Measurements from ENCODE around the gene KLF16. TPM values are rescaled to one million over a fixed set of nuclear protein-coding genes. Genes with fewer than 3 reads are reported as not detected.

The KLF16 gene
- total RNA-seq, 1 experiment from 2014 or later: 5.1 TPM

DNA sequence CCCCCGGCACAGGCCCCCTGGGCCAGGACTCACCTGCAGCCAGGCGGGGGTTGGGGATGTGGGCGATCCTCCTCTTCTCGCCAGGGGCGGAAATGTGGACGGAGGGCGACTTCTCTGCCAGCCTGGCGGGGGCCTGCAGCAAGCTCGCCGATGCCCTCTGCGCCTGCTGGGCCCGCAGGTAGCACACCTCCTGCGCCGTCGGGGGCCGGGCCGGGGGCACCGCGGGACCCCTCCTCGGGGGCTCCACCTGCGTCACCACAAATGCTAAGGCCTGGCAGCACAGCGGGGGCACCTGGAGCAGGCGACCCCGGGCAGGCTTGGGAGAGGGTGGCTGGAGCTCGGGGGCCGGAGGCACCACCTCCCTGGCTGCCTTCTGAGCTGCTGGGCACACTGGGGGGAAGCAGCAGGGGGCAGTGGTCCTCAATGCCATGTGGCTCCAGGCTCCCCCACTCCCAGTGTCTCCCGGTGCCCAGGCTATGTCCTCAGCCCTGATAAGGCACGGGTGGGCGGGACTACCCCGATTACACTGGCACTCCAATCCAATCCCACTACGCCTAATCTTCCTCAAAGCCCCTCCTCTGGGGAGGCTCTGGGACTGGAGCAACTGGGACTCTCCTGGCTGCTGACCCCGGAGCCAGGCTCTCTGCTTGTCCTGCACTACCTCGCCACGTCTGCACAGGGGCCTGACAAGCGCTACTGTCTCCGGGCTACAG, 39.7 kb downstream of the KLF16 start:
- H3K4me1 ChIP-seq: no peaks in the 10 kb centered on the region

DNA sequence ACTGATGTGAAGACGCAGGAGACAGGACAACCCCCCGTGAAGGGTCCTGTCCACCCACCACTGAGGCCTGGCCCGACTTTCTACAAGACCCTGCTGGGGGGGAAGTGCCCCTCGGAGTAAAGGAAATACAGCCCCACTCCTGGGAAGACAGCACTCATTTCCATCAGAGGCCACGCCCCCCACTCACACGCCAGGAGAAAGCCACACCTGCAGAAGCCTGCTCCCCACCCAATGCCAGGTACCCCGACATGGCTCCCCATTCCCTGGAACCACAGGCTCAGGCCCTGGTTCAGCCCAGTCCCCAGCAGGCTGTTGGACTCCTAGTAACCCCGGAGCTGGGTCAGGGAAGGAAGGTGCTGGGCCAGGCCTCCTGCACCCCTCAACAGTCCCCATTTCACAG, 40.4 kb downstream of the KLF16 start:
- Histone ChIP-seq H3K9me3 (replicated peaks) (no peaks in the 10 kb centered on the region), H3K4me3 (no peak overlapping the region), H3K36me3 (peaks cover 12% of the 10 kb centered on the region; the same call in 1 of the 2 replicates), H3K27me3 (no peaks in the 10 kb centered on the region), H3K27ac (no peak overlapping the region), H3K4me1 (no peaks in the 10 kb centered on the region)
- no peak for DNase-seq

More for the DNA sequence above, 39.7 kb downstream of the KLF16 start:
- Histone ChIP-seq H3K9me3 (replicated peaks) (no peaks in the 10 kb centered on the region), H3K36me3 (peaks cover 12% of the 10 kb centered on the region; the same call in 1 of the 2 replicates), H3K27ac (no peak overlapping the region), H3K4me3 (no peak overlapping the region), H3K27me3 (no peaks in the 10 kb centered on the region)
- DNase-seq: no peak

DNA sequence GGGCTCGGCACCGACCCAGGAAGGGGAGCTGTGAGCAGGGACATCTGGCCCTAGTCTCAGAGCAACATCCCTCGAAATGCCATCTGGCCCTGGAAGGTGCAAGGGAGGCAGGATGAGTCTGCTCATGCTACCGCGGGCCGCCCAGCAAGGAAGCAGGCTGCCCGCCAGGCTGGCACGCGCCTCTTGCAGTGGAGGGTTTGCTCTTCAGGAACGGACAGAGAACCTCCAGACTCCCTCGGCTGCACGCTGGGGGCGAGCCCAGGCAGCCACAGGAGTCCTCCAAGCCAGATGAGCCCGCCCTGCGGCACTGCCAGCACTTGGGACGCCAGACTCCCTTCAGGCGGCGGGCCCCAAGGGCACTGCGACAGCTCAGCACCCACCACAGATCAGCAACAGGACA, 41.2 kb downstream of the KLF16 start:
- Histone ChIP-seq H3K4me3 (no peak overlapping the region), H3K36me3 (peaks cover 12% of the 10 kb centered on the region; the same call in 1 of the 2 replicates), H3K27me3 (no peaks in the 10 kb centered on the region), H3K4me1 (no peaks in the 10 kb centered on the region), H3K27ac (no peak overlapping the region), H3K9me3 (replicated peaks) (no peaks in the 10 kb centered on the region)
- DNase-seq: no peak

DNA sequence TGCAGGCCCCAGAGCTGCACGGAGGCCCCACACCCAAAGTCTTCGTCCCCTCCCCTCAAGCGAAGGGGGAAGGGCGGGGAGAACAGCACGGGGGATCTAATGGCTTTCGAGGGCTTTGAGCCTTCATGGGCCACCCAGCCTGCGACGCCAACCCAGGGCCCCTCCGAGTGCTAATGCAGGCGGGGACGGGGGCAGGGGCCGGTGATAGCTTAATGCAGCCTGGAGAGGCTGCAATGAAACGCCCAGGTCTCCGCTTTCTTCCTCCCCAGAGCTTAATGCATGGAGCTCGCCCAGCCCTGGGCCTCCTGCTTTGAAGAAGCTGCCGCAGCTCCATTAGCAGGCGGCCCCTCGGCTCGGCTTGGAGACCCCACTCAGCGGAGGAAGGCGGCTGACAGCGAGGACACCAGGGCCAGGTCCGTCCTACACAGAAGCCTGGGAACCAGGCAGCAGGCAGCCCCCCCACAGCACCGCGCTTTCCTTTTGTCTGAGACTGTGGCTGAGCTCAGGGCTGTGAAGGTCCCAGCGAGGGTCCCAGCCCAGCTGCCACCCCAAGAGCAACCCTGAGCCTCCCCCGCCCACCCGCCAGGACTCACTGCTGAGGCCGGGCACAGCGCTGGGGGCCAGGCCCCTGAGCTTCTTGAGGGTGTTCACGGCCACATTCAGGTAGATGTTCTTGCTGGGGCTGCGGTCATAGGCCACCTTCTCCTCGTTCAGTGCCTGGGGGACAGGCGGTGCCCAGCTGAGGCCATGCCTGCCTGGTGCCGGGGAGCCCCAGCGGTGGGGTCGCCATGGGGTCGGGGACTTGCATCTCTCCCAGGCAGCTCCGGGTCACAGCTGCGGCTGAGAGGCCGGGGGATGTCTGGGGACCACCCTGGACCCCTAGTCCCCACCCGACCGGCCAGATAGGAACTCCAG, 43.8 kb downstream of the KLF16 start:
- Histone ChIP-seq H3K9me3 (replicated peaks) (no peaks in the 10 kb centered on the region), H3K27me3 (no peaks in the 10 kb centered on the region), H3K27ac (no peak overlapping the region), H3K36me3 (peaks cover 19% of the 10 kb centered on the region; the same call in 1 of the 2 replicates), H3K4me3 (no peak overlapping the region), H3K4me1 (no peaks in the 10 kb centered on the region)
- DNase-seq: no peak

DNA sequence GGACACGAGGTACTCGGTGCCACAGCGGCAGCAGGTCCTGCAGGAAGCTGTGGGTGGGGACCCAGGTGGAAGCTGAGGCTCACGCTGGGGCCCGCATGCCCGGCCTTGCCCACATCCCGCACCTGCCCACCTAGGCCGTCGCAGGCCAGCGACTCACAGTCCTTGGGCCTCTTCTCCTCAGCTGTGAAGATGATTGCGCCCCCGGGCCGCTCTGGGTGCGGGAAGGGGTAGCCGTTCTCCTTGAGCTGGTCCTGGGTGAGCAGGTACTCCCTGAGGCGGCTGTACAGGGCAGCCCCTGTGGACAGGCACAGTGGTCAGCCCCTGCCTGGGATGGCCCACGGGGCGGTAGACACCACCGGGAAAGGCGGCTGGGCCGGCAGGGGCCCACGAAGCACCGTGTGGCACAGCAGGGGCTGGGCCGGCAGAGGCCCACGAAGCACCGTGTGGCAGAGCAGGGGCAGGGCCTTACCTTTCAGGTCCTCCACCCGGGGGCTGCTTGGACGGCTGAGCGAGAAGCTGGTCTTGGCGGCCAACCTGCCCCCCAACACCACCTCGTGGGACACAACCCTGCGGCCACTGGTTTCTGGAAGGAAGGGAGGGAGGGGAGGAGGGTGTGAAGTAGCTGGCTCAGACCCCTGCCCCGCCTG, 44.7 kb downstream of the KLF16 start:
- Histone ChIP-seq H3K36me3 (peaks cover 19% of the 10 kb centered on the region; the same call in 1 of the 2 replicates), H3K27ac (no peak overlapping the region), H3K27me3 (no peaks in the 10 kb centered on the region), H3K9me3 (replicated peaks) (no peaks in the 10 kb centered on the region), H3K4me1 (peaks cover 2% of the 10 kb centered on the region; the same call in 1 of the 2 replicates), H3K4me3 (no peak overlapping the region)
- DNase-seq: no peak

DNA sequence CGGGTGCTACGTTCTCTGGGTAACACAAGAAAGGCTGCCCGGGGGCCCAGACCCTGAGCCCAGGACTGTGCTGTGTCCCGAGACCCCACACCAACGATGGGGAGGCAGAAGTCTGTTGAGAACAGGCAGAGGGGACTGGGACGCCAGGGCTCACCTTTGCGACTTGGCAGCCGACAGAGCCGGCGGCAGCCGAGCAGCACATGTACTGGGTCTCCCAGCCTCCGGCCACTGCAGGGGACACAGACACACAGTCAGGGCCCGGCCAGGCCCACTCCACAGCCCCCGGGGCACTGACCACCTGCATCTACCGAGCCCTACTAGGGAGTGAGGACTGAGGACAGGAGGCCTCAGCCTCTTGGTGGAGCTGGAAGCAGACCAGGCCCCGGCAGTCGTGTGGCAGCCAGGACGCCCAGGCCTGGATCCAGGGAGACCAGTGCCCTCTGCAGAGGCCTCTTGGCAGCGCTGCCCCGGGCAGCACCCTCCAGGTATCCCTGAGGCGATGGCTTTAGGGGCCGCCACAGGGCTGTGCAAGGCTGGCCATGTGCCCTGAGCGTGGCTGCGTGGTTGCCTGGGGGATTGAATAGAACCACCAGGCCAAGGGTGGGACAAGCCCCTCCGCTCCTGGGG, 45.7 kb downstream of the KLF16 start:
- peaks cover 19% of the 10 kb centered on the region; the same call in 1 of the 2 replicates for H3K36me3 ChIP-seq
- H3K9me3 ChIP-seq (replicated peaks): no peaks in the 10 kb centered on the region
- no peak overlapping the region for H3K27ac ChIP-seq
- H3K4me1 ChIP-seq: peaks cover 2% of the 10 kb centered on the region; the same call in 1 of the 2 replicates
- H3K27me3 ChIP-seq: no peaks in the 10 kb centered on the region
- DNase-seq: no peak
- H3K4me3 ChIP-seq: no peak overlapping the region

DNA sequence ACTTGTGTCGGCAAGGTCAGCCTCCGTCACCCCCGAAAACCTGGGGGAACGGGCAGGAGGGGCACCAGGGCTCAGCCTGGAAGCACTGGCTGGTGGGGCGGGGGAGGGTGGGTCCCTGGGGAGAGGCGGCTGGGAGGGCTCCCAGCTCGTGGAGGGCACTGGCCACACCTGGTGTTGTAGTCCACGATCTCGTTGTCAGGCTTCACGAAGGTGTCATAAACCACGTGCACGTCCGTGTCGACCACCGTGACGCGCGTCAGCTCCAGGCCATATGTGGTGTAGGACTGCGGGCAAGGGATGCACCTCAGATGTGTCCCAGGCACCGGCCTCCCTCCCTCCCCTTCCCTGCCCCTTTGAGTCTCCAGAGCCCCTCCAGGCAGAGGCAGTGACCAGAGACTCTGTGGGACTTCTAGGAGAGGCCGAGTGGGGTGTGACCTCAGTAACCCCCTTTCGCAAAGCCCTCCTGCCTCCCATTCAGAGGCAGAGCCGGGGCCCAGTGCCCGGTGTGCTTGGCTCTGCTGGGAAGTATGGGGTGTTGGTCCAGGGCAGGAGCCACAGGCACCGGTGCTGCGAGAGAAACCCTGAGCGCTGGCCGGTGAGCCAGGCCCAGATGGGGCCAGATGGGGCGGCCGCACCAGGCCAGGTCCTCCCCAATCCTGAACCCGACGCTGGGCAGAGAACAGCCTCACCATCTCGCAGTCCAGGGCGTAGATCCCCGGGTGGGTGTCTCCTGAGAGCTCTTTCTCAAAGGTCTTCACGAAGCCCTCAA, 46.7 kb downstream of the KLF16 start:
- peaks cover 17% of the 10 kb centered on the region; the same call in 1 of the 2 replicates for H3K36me3 ChIP-seq
- DNase-seq: no peak
- peaks cover 2% of the 10 kb centered on the region; the same call in 1 of the 2 replicates for H3K4me1 ChIP-seq
- no peaks in the 10 kb centered on the region for H3K27me3 ChIP-seq
- H3K9me3 ChIP-seq (replicated peaks): no peaks in the 10 kb centered on the region
- no peak overlapping the region for H3K27ac ChIP-seq
- H3K4me3 ChIP-seq: no peak overlapping the region

DNA sequence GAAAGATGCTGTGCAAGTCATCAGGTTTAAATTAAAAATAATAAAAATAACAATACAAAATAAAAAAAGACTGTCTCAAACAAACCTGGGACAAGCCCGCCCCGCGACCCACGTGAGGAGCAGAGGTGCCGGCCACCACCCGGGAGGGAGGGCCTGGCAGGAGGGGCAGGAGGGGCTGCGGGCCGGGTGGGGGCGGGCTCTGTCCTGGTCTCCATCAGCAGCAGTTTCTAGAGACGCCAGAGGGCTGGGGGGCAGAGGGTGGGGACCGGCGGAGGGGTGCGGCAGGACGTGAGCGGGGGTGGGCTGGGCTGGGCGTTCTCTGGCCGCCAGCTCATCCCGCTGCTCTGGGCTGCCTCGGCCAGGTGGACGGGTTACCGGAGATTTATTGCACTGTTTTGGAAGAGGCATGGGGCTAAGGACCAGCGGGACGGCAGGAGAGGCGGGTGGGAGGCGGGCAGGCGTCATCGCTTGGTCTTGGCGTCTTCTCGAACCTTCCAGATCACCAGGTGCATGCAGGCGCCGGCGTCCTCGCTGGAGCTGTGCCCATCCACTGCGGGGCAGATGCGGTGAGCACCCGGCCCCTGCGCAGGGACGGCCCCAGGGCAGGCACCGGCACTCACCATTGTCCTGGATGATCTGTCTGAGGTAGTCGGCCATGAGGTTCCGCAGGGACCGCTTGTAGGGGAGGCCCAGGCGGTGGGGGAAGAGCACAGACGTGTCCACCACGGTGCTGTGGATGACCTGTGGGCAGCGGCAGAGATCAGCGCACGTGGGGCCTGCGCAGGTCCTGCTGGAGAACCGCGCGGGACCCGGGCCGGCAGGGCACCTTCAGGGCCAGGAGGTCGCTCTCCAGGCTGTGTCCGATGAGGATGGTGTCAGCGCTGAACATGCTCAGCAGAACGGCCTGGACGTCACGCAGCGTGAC, 47.5 kb downstream of the KLF16 start:
- no peak for DNase-seq
- Histone ChIP-seq H3K4me3 (no peak overlapping the region), H3K27ac (no peak overlapping the region), H3K4me1 (peaks cover 2% of the 10 kb centered on the region; the same call in 1 of the 2 replicates), H3K27me3 (no peaks in the 10 kb centered on the region), H3K36me3 (peaks cover 16% of the 10 kb centered on the region; the same call in 1 of the 2 replicates), H3K9me3 (replicated peaks) (no peaks in the 10 kb centered on the region)

DNA sequence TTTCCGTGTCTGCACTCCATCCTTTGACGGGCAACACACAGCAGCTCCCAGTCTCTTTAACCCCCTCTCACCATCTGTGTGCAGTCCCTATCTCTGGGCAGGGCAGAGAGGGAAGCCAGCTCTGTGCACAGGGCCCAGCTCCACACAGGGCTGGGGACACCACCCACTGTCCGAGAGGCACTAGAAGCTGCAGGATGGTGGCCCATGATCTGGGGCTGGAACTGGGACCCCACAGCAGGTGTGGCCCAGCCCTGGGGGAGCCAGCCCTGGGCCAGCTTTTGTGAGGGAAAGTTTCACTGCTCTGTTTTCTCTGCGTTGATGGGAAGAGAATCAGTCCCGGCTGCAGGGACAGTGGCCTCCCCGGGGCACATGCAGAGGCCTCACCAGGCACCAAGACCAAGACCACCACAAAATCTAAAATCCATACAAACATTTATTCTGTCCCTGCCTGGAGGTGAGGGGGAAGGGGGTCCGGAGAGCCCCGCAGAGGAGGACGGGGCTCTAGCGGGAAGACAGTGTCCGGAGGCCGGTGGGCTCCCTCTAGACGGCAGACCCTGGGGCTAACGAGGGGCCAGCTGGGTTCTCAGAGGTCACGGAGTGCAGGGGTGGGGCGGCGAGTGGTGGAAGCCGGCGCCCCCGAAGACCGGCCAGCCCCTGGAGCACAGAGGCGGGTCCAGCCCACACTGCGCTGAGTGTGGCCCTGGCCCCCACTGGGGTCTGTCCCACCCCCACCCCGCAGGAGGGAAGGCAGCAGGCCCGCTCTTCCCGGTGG, 48.4 kb downstream of the KLF16 start:
- Histone ChIP-seq H3K27me3 (no peaks in the 10 kb centered on the region), H3K4me3 (no peak overlapping the region), H3K27ac (no peak overlapping the region), H3K4me1 (peaks cover 2% of the 10 kb centered on the region; the same call in 1 of the 2 replicates), H3K36me3 (peaks cover 10% of the 10 kb centered on the region; the same call in 1 of the 2 replicates), H3K9me3 (replicated peaks) (no peaks in the 10 kb centered on the region)
- no peak for DNase-seq

DNA sequence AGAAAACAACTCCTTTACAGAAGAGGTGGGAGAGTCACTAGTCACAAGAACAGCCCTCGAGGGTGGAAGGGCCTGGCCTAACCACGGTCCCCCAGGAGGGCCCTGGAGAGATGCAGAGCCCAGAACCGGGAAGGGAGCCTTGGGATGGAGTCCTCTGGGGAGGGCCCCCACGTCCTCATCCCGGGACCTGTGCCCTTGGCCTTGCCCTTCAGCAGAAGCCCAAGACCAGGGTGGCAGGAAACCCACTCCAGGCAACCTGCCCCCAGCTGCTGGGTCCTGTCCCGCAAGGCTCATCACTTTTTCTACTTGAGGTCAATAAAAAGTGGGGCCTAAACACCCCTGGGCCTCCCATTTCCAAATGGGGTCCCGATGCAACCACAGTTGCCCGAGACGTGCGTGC, 49.0 kb downstream of the KLF16 start:
- Histone ChIP-seq H3K27me3 (no peaks in the 10 kb centered on the region), H3K9me3 (replicated peaks) (no peaks in the 10 kb centered on the region), H3K27ac (no peak overlapping the region), H3K4me1 (peaks cover 2% of the 10 kb centered on the region; the same call in 1 of the 2 replicates), H3K36me3 (peaks cover 10% of the 10 kb centered on the region; the same call in 1 of the 2 replicates), H3K4me3 (no peak overlapping the region)
- no peak for DNase-seq

DNA sequence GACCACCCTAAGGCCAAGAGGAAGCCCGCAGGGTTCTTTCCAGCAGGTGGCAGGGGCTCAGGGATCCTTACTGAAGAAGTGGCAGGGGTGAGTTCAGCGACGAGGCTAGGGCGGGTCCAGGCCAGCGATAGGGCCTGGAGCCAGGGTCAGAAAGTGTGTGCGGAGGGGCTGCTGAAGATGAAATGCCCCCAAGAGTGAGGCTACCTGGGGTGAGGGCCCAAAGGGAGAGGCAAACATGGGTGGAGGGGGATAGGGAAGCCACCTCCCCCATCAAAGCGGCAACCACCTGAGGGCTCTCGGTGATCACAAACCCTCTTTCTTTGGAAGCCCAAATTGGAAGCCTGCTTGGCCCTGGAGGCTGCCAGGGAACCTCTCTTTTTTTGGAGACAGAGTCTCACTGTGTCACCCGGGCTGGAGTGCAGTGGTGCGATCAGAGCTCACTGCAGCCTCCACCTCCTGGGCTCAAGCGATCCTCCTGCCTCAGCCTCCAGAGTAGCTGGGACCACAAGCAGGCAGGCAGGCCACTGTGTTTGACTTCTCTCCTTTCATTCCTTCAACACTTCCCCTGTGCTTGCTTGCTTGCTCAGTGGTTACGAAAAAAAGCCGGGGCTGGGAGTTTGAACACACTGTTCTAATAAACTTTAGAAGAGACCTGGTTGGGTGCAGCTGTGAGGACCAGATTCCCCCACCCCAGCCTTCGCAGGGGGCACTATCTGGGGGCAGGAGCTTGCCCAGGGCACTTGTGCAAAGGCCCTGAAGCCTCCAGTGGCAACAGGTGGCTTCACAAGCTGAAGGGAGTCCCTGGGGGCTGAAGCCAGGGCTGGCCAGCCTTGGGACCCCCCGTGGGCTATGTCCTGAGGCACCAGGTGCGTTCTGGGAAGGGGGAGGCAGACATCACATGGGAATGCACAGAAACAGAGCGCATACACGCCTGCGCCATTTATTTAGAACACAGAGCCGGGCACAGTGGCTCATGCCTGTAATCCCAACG, 49.9 kb downstream of the KLF16 start:
- peak overlapping the region; percentile 52 for H3K4me3 ChIP-seq
- H3K9me3 ChIP-seq (replicated peaks): no peaks in the 10 kb centered on the region
- no peak for DNase-seq
- peaks cover 10% of the 10 kb centered on the region; the same call in 1 of the 2 replicates for H3K36me3 ChIP-seq
- H3K27me3 ChIP-seq: no peaks in the 10 kb centered on the region
- H3K4me1 ChIP-seq: peaks cover 2% of the 10 kb centered on the region; the same call in 1 of the 2 replicates
- no peak overlapping the region for H3K27ac ChIP-seq

All from SJCRH30 (cell line).